GM23338 (cell line): ENCODE measurements around the gene SLC25A20. TPM values are rescaled to one million over a fixed set of nuclear protein-coding genes. Genes with fewer than 3 reads are reported as not detected.
"Not testable (repeated sequence)": the region's sequence is repeated elsewhere in the genome, so short reads cannot be mapped to it uniquely, and the experiment has no call there.

ENCODE experiments used
- ATAC-seq: fragments of 200-7000 bp; cut with Tn5 transposase; 3 replicates; pipeline ENCODE4 v1.9.1; 2020
- DNase-seq: peaks from one replicate; pipeline ENCODE4 v3.0.0-alpha.2; 2015; ENCODE audit warnings: low spot score
- H2AFZ ChIP-seq: fragments of 200-600 bp; sonication (generic); 2 replicates; pipeline ENCODE4 v1.8.0; 2016; ENCODE audit warnings: antibody characterized with exemption, mild to moderate bottlenecking, moderate library complexity
- H3F3A ChIP-seq: fragments of 200-600 bp; sonication (generic); replicated peaks from 2 replicates; pipeline ENCODE4 v1.8.0; 2017; ENCODE audit warnings: antibody characterized with exemption, mixed run types, low read depth
- H3K27ac ChIP-seq: fragments of 200-600 bp; sonication (generic); 2 replicates; pipeline ENCODE4 v1.6.1; 2016; ENCODE audit warnings: low read depth
- H3K27me3 ChIP-seq: fragments of 200-600 bp; sonication (generic); 2 replicates; pipeline ENCODE4 v1.8.0; 2016; ENCODE audit warnings: mild to moderate bottlenecking, mixed run types, moderate library complexity; ENCODE audit not compliant: insufficient read depth
- H3K36me3 ChIP-seq: fragments of 200-600 bp; sonication (generic); 2 replicates; pipeline ENCODE4 v1.8.0; 2016; ENCODE audit warnings: mild to moderate bottlenecking; ENCODE audit not compliant: insufficient read depth
- H3K4me1 ChIP-seq: fragments of 200-600 bp; sonication (generic); 2 replicates; pipeline ENCODE4 v1.8.0; 2016; ENCODE audit warnings: mild to moderate bottlenecking, moderate library complexity; ENCODE audit not compliant: insufficient read depth
- H3K4me2 ChIP-seq: fragments of 200-600 bp; sonication (generic); 2 replicates; pipeline ENCODE4 v1.7.1; 2017; ENCODE audit warnings: mixed run types
- H3K4me3 ChIP-seq: fragments of 200-600 bp; sonication (generic); 2 replicates; pipeline ENCODE4 v1.6.1; 2016; ENCODE audit warnings: mixed run types
- H3K79me2 ChIP-seq: fragments of 200-600 bp; sonication (generic); replicated peaks from 2 replicates; pipeline ENCODE4 v1.8.0; 2017; ENCODE audit warnings: mild to moderate bottlenecking; ENCODE audit not compliant: insufficient read depth
- H3K9me2 ChIP-seq: fragments of 200-600 bp; sonication (generic); 2 replicates; pipeline ENCODE4 v1.8.0; 2017; ENCODE audit not compliant: insufficient read depth
- H4K20me1 ChIP-seq: fragments of 200-600 bp; sonication (generic); replicated peaks from 2 replicates; pipeline ENCODE4 v1.8.0; 2017; ENCODE audit warnings: mild to moderate bottlenecking; ENCODE audit not compliant: insufficient read depth
- H3K27ac Mint-ChIP-seq: 2 replicates; pipeline ENCODE4 v1.8.0; 2020; ENCODE audit warnings: inconsistent platforms, mild to moderate bottlenecking, moderate library complexity, mixed read lengths
- H3K27me3 Mint-ChIP-seq: 3 replicates; pipeline ENCODE4 v1.8.0; 2022; ENCODE audit warnings: low read depth, mild to moderate bottlenecking, moderate library complexity, mixed read lengths, inconsistent platforms; ENCODE audit not compliant: insufficient read depth, poor library complexity
- H3K36me3 Mint-ChIP-seq: 3 replicates; pipeline ENCODE4 v1.8.0; 2021; ENCODE audit warnings: low read depth, mild to moderate bottlenecking, inconsistent platforms, moderate library complexity, mixed read lengths
- H3K4me1 Mint-ChIP-seq: 3 replicates; pipeline ENCODE4 v1.8.0; 2020; ENCODE audit warnings: mild to moderate bottlenecking, inconsistent platforms, mixed read lengths
- H3K4me3 Mint-ChIP-seq: 3 replicates; pipeline ENCODE4 v1.8.0; 2021; ENCODE audit warnings: moderate library complexity, mild to moderate bottlenecking, inconsistent platforms, mixed read lengths
- H3K9me3 Mint-ChIP-seq: 3 replicates; pipeline ENCODE4 v1.8.0; 2020; ENCODE audit warnings: moderate library complexity, mild to moderate bottlenecking, inconsistent platforms, mixed read lengths
- CREB1 ChIP-seq: fragments of 250-450 bp; sonication (Bioruptor Pico); IDR thresholded peaks from 2 replicates; pipeline ENCODE4 v1.5.0; 2020; ENCODE audit warnings: low read depth, mild to moderate bottlenecking, moderate library complexity
- ETS1 ChIP-seq: IDR thresholded peaks from 2 replicates; pipeline ENCODE4 v1.6.1; 2016; ENCODE audit warnings: antibody characterized with exemption
- EZH2 ChIP-seq: fragments of 200-600 bp; sonication (generic); IDR thresholded peaks from one replicate; pipeline ENCODE4 v1.8.0; 2017; ENCODE audit warnings: antibody characterized with exemption, mild to moderate bottlenecking, low read depth; ENCODE audit not compliant: unreplicated experiment
- EZH2phosphoT487 ChIP-seq: fragments of 200-600 bp; sonication (generic); IDR thresholded peaks from one replicate; pipeline ENCODE4 v1.8.1; 2018; ENCODE audit warnings: antibody characterized with exemption; ENCODE audit not compliant: unreplicated experiment
- JUNB ChIP-seq: IDR thresholded peaks from one replicate; pipeline ENCODE4 v1.6.1; 2016; ENCODE audit warnings: antibody characterized with exemption; ENCODE audit not compliant: unreplicated experiment
- NANOG ChIP-seq: IDR thresholded peaks from 2 replicates; pipeline ENCODE4 v1.6.1; 2016; ENCODE audit warnings: antibody characterized with exemption, borderline replicate concordance
- POLR2AphosphoS5 ChIP-seq: IDR thresholded peaks from 2 replicates; pipeline ENCODE4 v1.6.1; 2016; ENCODE audit warnings: antibody characterized with exemption, low read depth
- STAT1 ChIP-seq: IDR thresholded peaks from one replicate; pipeline ENCODE4 v1.6.1; 2016; ENCODE audit warnings: antibody characterized with exemption; ENCODE audit not compliant: unreplicated experiment
- ZNF114 ChIP-seq: fragments of 250-450 bp; sonication (Bioruptor Pico); IDR thresholded peaks from 2 replicates; pipeline ENCODE4 v1.5.0; 2020; ENCODE audit warnings: mild to moderate bottlenecking, moderate library complexity
- ZNF462 ChIP-seq: fragments of 250-450 bp; sonication (Bioruptor Pico); IDR thresholded peaks from 2 replicates; pipeline ENCODE4 v1.5.0; 2020; ENCODE audit warnings: mild to moderate bottlenecking, moderate library complexity
- polyA plus RNA-seq: library from polyadenylated mRNA; unstranded; fragments of >200 nt; fragmentation: Nextera tagmentation; extraction: Ambion mirVana; gene quantifications from 2 replicates; pipeline ENCODE4 v1.2.1, GENCODE V29; 2016
- total RNA-seq: library from RNA; depleted of rRNA; stranded (reverse); fragments of >200 nt; shearing (Covaris generic); gene quantifications from 2 replicates; pipeline ENCODE4 v1.2.3, GENCODE V29; 2014

The SLC25A20 gene
- total and polyA plus RNA-seq, 2 experiments from 2014 or later, result 3.0 to 4.3 TPM

DNA sequence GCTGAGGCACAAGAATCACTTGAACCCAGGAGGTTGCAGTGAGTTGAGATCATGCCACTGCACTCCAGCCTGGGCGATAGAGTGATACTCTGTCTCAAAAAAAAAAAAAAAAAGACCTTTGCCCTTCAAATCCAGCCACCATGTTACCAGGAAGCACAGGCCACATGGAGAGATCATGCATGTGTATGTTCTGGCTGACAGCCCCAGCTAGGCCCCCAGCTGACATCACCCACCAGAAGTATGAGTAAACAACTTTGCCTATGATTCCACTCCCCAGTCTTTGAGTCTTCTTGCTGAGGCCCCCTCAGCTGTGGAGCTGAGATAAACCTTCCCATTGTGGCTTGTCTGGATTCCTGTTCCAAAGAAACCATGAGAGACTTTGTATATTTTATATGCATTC lies 16.6 kb upstream of the SLC25A20 start:
- Histone ChIP-seq H4K20me1 (no peaks in the 10 kb centered on the region), H3K9me2 (no peaks in the 10 kb centered on the region), H3K4me1 (no peaks in the 10 kb centered on the region), H2AFZ (no peak overlapping the region), H3K4me2 (no peak overlapping the region), H3K36me3 (no peaks in the 10 kb centered on the region), H3K27ac (no peak overlapping the region), H3K79me2 (peaks cover 12% of the 10 kb centered on the region), H3K27me3 (no peaks in the 10 kb centered on the region), H3K4me3 (no peak overlapping the region), H3F3A (peaks cover 12% of the 10 kb centered on the region; the same call in 1 of the 2 replicates)
- no peak for DNase-seq
- Mint-ChIP-seq H3K9me3 (peaks cover 4% of the 10 kb centered on the region; the same call in 1 of the 3 replicates), H3K27me3 (peaks cover 12% of the 10 kb centered on the region), H3K36me3 (peaks cover 3% of the 10 kb centered on the region; the same call in 1 of the 3 replicates), H3K4me3 (no peak overlapping the region), H3K4me1 (peaks cover 5% of the 10 kb centered on the region; the same call in 2 of the 3 replicates), H3K27ac (no peak overlapping the region)
- TF ChIP-seq POLR2AphosphoS5, result no peak
- TF ChIP-seq EZH2phosphoT487, result no peak
- no peak for TF ChIP-seq EZH2
- no peak for ATAC-seq

DNA sequence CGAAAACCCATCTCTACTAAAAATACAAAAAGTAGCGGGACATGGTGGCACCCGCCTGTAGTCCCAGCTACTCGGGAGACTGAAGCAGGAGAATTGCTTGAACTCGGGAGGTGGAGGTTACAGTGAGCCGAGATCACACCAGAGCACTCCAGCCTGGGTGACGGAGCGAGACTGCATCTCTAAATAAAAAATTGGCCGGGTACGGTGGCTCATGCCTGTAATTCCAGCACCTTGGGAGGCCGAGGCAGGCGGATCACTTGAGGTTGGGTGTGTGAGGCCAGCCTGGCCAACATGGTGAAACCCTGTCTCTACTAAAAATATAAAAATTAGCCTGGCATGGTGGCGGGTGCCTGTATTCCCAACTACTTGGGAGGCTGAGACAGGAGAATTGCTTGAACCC lies 8.3 kb upstream of the SLC25A20 start:
- not testable (repeated sequence) for H4K20me1 ChIP-seq, H3K27ac Mint-ChIP-seq, H3F3A ChIP-seq, H3K4me2 ChIP-seq, H3K9me2 ChIP-seq, H3K9me3 Mint-ChIP-seq, H3K4me1 ChIP-seq, ATAC-seq, H3K36me3 ChIP-seq, H3K27me3 Mint-ChIP-seq, H3K4me3 ChIP-seq, H3K27ac ChIP-seq, H3K4me1 Mint-ChIP-seq, H3K27me3 ChIP-seq, H3K79me2 ChIP-seq, H3K36me3 Mint-ChIP-seq, DNase-seq, H3K4me3 Mint-ChIP-seq
- peak overlapping the region; percentile 23; the same call in 1 of the 2 replicates for H2AFZ ChIP-seq

DNA sequence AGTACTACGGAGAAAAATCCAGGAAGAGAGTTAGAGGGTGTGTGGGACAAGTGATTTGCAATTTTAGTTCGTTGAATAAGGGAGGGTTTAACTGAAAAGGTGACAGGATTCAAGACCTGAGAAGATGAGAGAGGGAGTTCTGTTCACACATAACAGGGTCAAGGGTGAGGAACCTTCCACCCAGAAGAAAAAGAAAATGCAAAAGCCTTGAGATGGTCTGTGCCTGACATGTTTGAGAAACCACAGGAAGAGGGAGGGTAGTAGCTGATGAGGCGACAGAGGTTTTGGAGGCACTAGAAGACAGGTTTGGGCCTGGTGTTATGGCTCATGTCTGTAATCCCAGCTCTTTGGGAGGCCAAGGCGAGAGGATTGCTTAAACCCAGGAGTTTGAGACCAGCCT lies 591 bp upstream of the SLC25A20 start:
- H3K4me1 Mint-ChIP-seq, result peaks cover 18% of the 10 kb centered on the region
- Histone ChIP-seq H3F3A (no peaks in the 10 kb centered on the region), H3K4me1 (no peaks in the 10 kb centered on the region; the same call in 1 of the 2 replicates), H2AFZ (peak overlapping the region; percentile 54), H3K27ac (no peak overlapping the region; the same call in 1 of the 2 replicates), H3K36me3 (no peaks in the 10 kb centered on the region), H4K20me1 (no peaks in the 10 kb centered on the region), H3K4me3 (peak overlapping the region; percentile 86; the same call in 1 of the 2 replicates), H3K9me2 (no peaks in the 10 kb centered on the region), H3K79me2 (no peaks in the 10 kb centered on the region), H3K27me3 (0 out of 2 replicates have a peak, but pooled peaks cover 7% of the 10 kb centered on the region), H3K4me2 (peak overlapping the region; percentile 64; the same call in 1 of the 2 replicates)
- ATAC-seq (no peak), DNase-seq (no peak)
- H3K9me3 Mint-ChIP-seq, result no peaks in the 10 kb centered on the region
- peaks cover 19% of the 10 kb centered on the region for H3K27me3 Mint-ChIP-seq
- H3K36me3 Mint-ChIP-seq, result no peaks in the 10 kb centered on the region
- peak overlapping the region; percentile 94 for H3K4me3 Mint-ChIP-seq
- H3K27ac Mint-ChIP-seq, result peak overlapping the region; percentile 90
- no peak for TF ChIP-seq ZNF114 (CRISPR knock-in tag)
- TF ChIP-seq POLR2AphosphoS5, result no peak
- no peak for TF ChIP-seq ZNF462 (CRISPR knock-in tag)
- no peak for TF ChIP-seq JUNB
- TF ChIP-seq EZH2, result no peak
- TF ChIP-seq STAT1, result no peak
- TF ChIP-seq EZH2phosphoT487, result no peak
- TF ChIP-seq NANOG, result no peak
- TF ChIP-seq ETS1, result no peak
- no peak for TF ChIP-seq CREB1 (CRISPR knock-in tag)
